Measurements from ENCODE around the gene SLC27A5.

Gene SLC27A5

DNA sequence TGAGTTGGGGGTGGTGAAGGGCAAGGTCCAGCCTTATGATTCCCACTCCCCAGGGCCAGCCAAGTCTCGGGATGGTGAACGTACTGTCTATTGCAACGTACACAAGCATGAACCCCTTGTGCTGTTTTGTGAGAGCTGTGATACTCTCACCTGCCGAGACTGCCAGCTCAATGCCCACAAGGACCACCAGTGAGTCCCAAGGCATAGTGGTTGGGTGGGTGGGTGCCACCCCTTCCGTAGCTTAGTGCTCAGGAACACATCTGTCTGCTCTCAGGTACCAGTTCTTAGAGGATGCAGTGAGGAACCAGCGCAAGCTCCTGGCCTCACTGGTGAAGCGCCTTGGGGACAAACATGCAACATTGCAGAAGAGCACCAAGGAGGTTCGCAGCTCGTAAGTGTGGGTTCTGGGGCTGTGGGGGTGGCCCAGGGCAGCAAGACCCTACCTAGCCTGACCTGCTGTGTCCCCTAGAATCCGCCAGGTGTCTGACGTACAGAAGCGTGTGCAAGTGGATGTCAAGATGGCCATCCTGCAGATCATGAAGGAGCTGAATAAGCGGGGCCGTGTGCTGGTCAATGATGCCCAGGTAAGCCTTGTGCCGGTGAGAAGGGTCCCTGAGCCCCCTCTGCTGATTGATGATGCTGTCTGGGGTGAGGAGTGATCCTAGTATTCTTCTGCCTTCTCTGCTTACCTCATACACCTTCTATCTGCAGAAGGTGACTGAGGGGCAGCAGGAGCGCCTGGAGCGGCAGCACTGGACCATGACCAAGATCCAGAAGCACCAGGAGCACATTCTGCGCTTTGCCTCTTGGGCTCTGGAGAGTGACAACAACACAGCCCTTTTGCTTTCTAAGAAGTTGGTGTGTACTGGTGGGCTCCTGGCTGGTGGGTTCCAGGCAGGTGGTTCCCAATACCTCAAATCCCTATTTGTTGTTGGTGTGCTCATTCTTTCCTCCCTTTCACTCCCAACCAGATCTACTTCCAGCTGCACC is 35.8 kb upstream of the SLC27A5 start:
- Histone ChIP-seq H3K4me3 (ENCODE audit: low read depth, low read length) (peak overlapping the region; percentile 7; the same call in 1 of the 2 replicates), H3K27ac (ENCODE audit: extremely low read depth, low read depth, low read length) (peak overlapping the region; percentile 42; the same call in 1 of the 2 replicates), H3K9me3 (ENCODE audit: control insufficient read depth, insufficient read depth, low read depth, low read length) (no peaks in the 10 kb centered on the region), H3K36me3 (ENCODE audit: control insufficient read depth in 2 of 2, insufficient read depth in 1 of 2, low read length in 2 of 2) (peaks cover 31 to 78% of the 10 kb centered on the region in 2 experiments), H3K4me1 (ENCODE audit: control insufficient read depth, insufficient read depth, low read length) (peaks cover 13% of the 10 kb centered on the region)
- ChIA-PET POLR2A (interaction anchor here (2.4 to 4.4 kb wide), 2 partner anchors 11 to 28 kb away, joined by 7 to 62 read pairs; partner anchors contain the start of genes UBE2M and ZBTB45), CTCF (interaction anchor here (1.1 to 1.7 kb wide), 2 partner anchors 25 to 28 kb away, joined by 3 to 9 read pairs; partner anchors contain the start of gene ZBTB45)
- TF ChIP-seq ZNF121 (tag by site-specific recombination; IDR thresholded peaks at IDR 0.05) (peak; percentile 28; the same call in 1 of the 2 replicates), ZSCAN16 (tag by site-specific recombination; IDR thresholded peaks at IDR 0.05) (no peak), ZNF132 (tag by site-specific recombination; IDR thresholded peaks at IDR 0.05; ENCODE audit: borderline replicate concordance) (no peak), GLI2 (tag by site-specific recombination; IDR thresholded peaks at IDR 0.05; ENCODE audit: borderline replicate concordance, low read depth) (no peak), CTCF (tag by site-specific recombination; IDR thresholded peaks at IDR 0.05) (no peak), ZFP41 (tag by site-specific recombination; IDR thresholded peaks at IDR 0.05; ENCODE audit: borderline replicate concordance) (no peak)
- TF ChIP-seq, protein P1, sequence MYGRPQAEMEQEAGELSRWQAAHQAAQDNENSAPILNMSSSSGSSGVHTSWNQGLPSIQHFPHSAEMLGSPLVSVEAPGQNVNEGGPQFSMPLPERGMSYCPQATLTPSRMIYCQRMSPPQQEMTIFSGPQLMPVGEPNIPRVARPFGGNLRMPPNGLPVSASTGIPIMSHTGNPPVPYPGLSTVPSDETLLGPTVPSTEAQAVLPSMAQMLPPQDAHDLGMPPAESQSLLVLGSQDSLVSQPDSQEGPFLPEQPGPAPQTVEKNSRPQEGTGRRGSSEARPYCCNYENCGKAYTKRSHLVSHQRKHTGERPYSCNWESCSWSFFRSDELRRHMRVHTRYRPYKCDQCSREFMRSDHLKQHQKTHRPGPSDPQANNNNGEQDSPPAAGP (tag by site-specific recombination; IDR thresholded peaks at IDR 0.05), result no peak

- TF ChIP-seq ZNF311 (tag by site-specific recombination; IDR thresholded peaks at IDR 0.05; ENCODE audit: borderline replicate concordance), result no peak
- TF ChIP-seq, protein P2, sequence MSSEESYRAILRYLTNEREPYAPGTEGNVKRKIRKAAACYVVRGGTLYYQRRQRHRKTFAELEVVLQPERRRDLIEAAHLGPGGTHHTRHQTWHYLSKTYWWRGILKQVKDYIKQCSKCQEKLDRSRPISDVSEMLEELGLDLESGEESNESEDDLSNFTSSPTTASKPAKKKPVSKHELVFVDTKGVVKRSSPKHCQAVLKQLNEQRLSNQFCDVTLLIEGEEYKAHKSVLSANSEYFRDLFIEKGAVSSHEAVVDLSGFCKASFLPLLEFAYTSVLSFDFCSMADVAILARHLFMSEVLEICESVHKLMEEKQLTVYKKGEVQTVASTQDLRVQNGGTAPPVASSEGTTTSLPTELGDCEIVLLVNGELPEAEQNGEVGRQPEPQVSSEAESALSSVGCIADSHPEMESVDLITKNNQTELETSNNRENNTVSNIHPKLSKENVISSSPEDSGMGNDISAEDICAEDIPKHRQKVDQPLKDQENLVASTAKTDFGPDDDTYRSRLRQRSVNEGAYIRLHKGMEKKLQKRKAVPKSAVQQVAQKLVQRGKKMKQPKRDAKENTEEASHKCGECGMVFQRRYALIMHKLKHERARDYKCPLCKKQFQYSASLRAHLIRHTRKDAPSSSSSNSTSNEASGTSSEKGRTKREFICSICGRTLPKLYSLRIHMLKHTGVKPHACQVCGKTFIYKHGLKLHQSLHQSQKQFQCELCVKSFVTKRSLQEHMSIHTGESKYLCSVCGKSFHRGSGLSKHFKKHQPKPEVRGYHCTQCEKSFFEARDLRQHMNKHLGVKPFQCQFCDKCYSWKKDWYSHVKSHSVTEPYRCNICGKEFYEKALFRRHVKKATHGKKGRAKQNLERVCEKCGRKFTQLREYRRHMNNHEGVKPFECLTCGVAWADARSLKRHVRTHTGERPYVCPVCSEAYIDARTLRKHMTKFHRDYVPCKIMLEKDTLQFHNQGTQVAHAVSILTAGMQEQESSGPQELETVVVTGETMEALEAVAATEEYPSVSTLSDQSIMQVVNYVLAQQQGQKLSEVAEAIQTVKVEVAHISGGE (tag by site-specific recombination; conservative IDR thresholded peaks at IDR 0.05; ENCODE audit: low read depth), result 0 out of 2 replicates have a peak, but pooled peaks have one; percentile 20
- TF ChIP-seq KLF7 (tag by site-specific recombination; IDR thresholded peaks at IDR 0.05; ENCODE audit: borderline replicate concordance), result no peak
- Histone ChIP-seq H3K36me3 (ENCODE audit: control insufficient read depth in 2 of 2, insufficient read depth in 1 of 2, low read length in 2 of 2) (peaks cover 18 to 62% of the 10 kb centered on the region in 2 experiments), H3K27ac (ENCODE audit: extremely low read depth, low read depth, low read length) (peak overlapping the region; percentile 99), H3K4me3 (ENCODE audit: low read depth, low read length) (peak overlapping the region; percentile 67), H3K9me3 (ENCODE audit: control insufficient read depth, insufficient read depth, low read depth, low read length) (no peaks in the 10 kb centered on the region), H3K4me1 (ENCODE audit: control insufficient read depth, insufficient read depth, low read length) (peaks cover 13% of the 10 kb centered on the region)
- ChIA-PET POLR2A (interaction anchor here (0.6 to 4.4 kb wide), 6 partner anchors 8 to 327 kb away, joined by 3 to 128 read pairs (median 10); partner anchors contain the start of genes CHMP2A, UBE2M, ZBTB45 and ZNF497), CTCF (interaction anchor here (0.9 to 1.7 kb wide), 2 partner anchors 26 to 35 kb away, joined by 3 to 9 read pairs; partner anchors contain the start of gene ZBTB45)
Observed at GRCh38 chr19:58546019-58546530, 34.3 kb upstream of the SLC27A5 start.
